Thyroid gland (tissue), 4 donors: ENCODE results near the gene COG1.

ENCODE experiments used
- CTCF ChIP-seq, 6 experiments: fragments of 200-600 bp in 3 of 6; fragments of 450-650 bp in 3 of 6; sonication (generic) in 3 of 6; IDR thresholded peaks; one replicate each; pipeline ENCODE4 v1.5.1; 2016 to 2019; ENCODE audit warnings: antibody characterized with exemption in 6 of 6, mild to moderate bottlenecking in 2 of 6, inconsistent platforms in 1 of 6, moderate library complexity in 1 of 6
- POLR2A ChIP-seq, 2 donors: fragments of 450-650 bp; IDR thresholded peaks; one replicate each; pipeline ENCODE4 v1.6.1; 2017; ENCODE audit warnings: antibody characterized with exemption in 2 of 2, mild to moderate bottlenecking in 2 of 2, moderate library complexity in 1 of 2

GRCh38 chr17:73237714-73238113 lies 44.9 kb downstream of the COG1 start:
- no peak for TF ChIP-seq CTCF (IDR thresholded peaks at IDR 0.05)
- TF ChIP-seq POLR2A (IDR thresholded peaks at IDR 0.05) = no peak
